K562 (cell line): ENCODE measurements around the gene IMPA2. TPM values are rescaled to one million over a fixed set of nuclear protein-coding genes. Genes with fewer than 3 reads are reported as not detected.

Experiments used
- ATAC-seq: fragments of 200-7000 bp; cut with Tn5 transposase; 3 replicates; pipeline ENCODE4 v1.9.1; 2020; ENCODE audit warnings: moderate library complexity
- BruUV-seq: library from RNA; stranded (reverse); fragments of 400-500 nt; replicated peaks from 2 replicates; lab custom pipeline; 2021; lab: Mats Ljungman, UMichigan
- CTCF ChIA-PET: fragments of 300-600 bp; formaldehyde crosslinking; extraction: SDS; loops from one replicate; lab custom pipeline; 2021; ENCODE audit warnings: low intra/inter-chr PET ratio; lab: Yijun Ruan, JAX
- POLR2A ChIA-PET: fragments of 300-600, 350-650 bp; sonication (Branson Sonifier 250); formaldehyde crosslinking; extraction: SDS; loops from one replicate; lab custom pipeline; 2021; ENCODE audit warnings: antibody characterized with exemption, inconsistent platforms; lab: Yijun Ruan, JAX
- DNase-seq, 4 experiments: peaks; one replicate each; pipeline versions ENCODE4 v3.0.0 to v3.0.0-alpha.2; 2011 to 2018; ENCODE audit warnings: low spot score in 3 of 4, mixed read lengths in 3 of 4; ENCODE audit errors: extremely low read depth in 1 of 4
- FAIRE-seq: peaks from 2 replicates; lab custom pipeline; 2011; peaks lifted over from hg19 to GRCh38; lab: Jason Lieb, UNC
- H2AFZ ChIP-seq: 2 replicates; pipeline ENCODE4 v1.6.0; 2011; ENCODE audit warnings: low read depth, low read length, control low read depth, inconsistent platforms
- H3K27ac ChIP-seq: fragments of 200-600 bp; 3 replicates; pipeline ENCODE4 v1.8.0; 2011; ENCODE audit warnings: low read depth, mild to moderate bottlenecking, control low read depth, inconsistent platforms, low read length, moderate library complexity, mixed read lengths; ENCODE audit errors: extremely low read depth
- H3K27me3 ChIP-seq, 2 experiments: fragments of 300-600 bp in 1 of 2; 2 replicates in 1 of 2; 3 replicates in 1 of 2; pipeline versions ENCODE4 v1.6.0 to v1.8.0; 2011; ENCODE audit warnings: inconsistent platforms in 2 of 2, low read length in 2 of 2, mild to moderate bottlenecking in 1 of 2, mixed read lengths in 1 of 2, moderate library complexity in 1 of 2; ENCODE audit not compliant: control insufficient read depth in 2 of 2, insufficient read depth in 2 of 2
- H3K36me3 ChIP-seq: fragments of 300-600 bp; 3 replicates; pipeline ENCODE4 v1.8.0; 2011; ENCODE audit warnings: mild to moderate bottlenecking, low read length, inconsistent platforms; ENCODE audit not compliant: control insufficient read depth, insufficient read depth
- H3K4me1 ChIP-seq, 2 experiments: fragments of 200-600 bp in 1 of 2; replicated peaks in 1 of 2; 2 replicates in 1 of 2; 3 replicates in 1 of 2; pipeline versions ENCODE4 v1.5.1 to v1.8.0; 2011; ENCODE audit warnings: inconsistent platforms in 2 of 2, low read length in 2 of 2, mild to moderate bottlenecking in 1 of 2, mixed read lengths in 1 of 2, moderate library complexity in 1 of 2; ENCODE audit not compliant: control insufficient read depth in 2 of 2, insufficient read depth in 2 of 2
- H3K4me2 ChIP-seq: 2 replicates; pipeline ENCODE4 v1.6.1; 2011; ENCODE audit warnings: low read length, control low read depth, inconsistent platforms, mixed read lengths; ENCODE audit not compliant: insufficient read depth
- H3K4me3 ChIP-seq: fragments of 200-600 bp; sonication (generic), shearing (Covaris generic); 2 replicates; pipeline ENCODE4 v1.5.1; 2016; ENCODE audit warnings: control low read depth, inconsistent platforms
- H3K79me2 ChIP-seq: fragments of 200-600 bp; 3 replicates; pipeline ENCODE4 v1.8.0; 2011; ENCODE audit warnings: low read length, inconsistent platforms; ENCODE audit not compliant: control insufficient read depth, insufficient read depth
- H3K9ac ChIP-seq, 2 experiments: 2 replicates each; pipeline versions ENCODE4 v1.6.0 to v1.6.1; 2011; ENCODE audit warnings: low read depth in 2 of 2, low read length in 2 of 2, control low read depth in 1 of 2, inconsistent platforms in 1 of 2, mild to moderate bottlenecking in 1 of 2, mixed read lengths in 1 of 2; ENCODE audit not compliant: insufficient read depth in 1 of 2
- H3K9me1 ChIP-seq: one replicate; pipeline ENCODE4 v1.6.0; 2011; ENCODE audit warnings: inconsistent platforms, mild to moderate bottlenecking, low read length, moderate library complexity; ENCODE audit not compliant: control insufficient read depth, insufficient read depth
- H3K9me3 ChIP-seq: replicated peaks from 2 replicates; pipeline ENCODE4 v1.5.1; 2011; ENCODE audit warnings: low read depth, low read length, inconsistent platforms; ENCODE audit not compliant: control insufficient read depth, insufficient read depth
- H4K20me1 ChIP-seq: replicated peaks from 2 replicates; pipeline ENCODE4 v1.6.1; 2011; ENCODE audit warnings: low read length, inconsistent platforms, mixed read lengths; ENCODE audit not compliant: control insufficient read depth, insufficient read depth
- ATF3 ChIP-seq, 2 experiments: fragments of 450-650 bp in 1 of 2; sonication (generic) in 1 of 2; formaldehyde crosslinking in 1 of 2; IDR thresholded peaks in 1 of 2; conservative IDR thresholded peaks in 1 of 2; 2 replicates each; pipeline versions ENCODE4 v1.6.1 to v1.8.1; 2016 to 2023; ENCODE audit warnings: mild to moderate bottlenecking in 2 of 2, moderate library complexity in 2 of 2, inconsistent platforms in 1 of 2, missing genetic modification reagents in 1 of 2
- ATF4 ChIP-seq: fragments of 450-650 bp; formaldehyde crosslinking; IDR thresholded peaks from 2 replicates; pipeline ENCODE4 v1.4.0; 2022; ENCODE audit warnings: mild to moderate bottlenecking, moderate library complexity
- L3MBTL2 ChIP-seq: fragments of 450-650 bp; IDR thresholded peaks from 2 replicates; pipeline ENCODE4 v1.6.1; 2016; ENCODE audit warnings: mild to moderate bottlenecking, moderate library complexity
- MGA ChIP-seq: fragments of 450-650 bp; IDR thresholded peaks from 2 replicates; pipeline ENCODE4 v1.6.1; 2016; ENCODE audit warnings: mild to moderate bottlenecking, moderate library complexity
- ZNF316 ChIP-seq: fragments of 450-650 bp; IDR thresholded peaks from 2 replicates; pipeline ENCODE4 v1.6.1; 2016
- WGBS: fragments of 100-300 bp; shearing (Covaris generic); methylation state at CpG from one replicate; pipeline ENCODE4 v1.1.6; 2016; ENCODE audit warnings: low coverage, mixed read lengths; ENCODE audit not compliant: insufficient coverage; ENCODE audit errors: missing lambda C conversion rate; 5-methylcytosine and 5-hydroxymethylcytosine counted together
- in situ Hi-C: fragments of 300-500 bp; cut with MboI; formaldehyde crosslinking; loops from 4 replicates; pipeline ENCODE4 v1.15.0; 2018; ENCODE audit warnings: inconsistent platforms, mixed read lengths
- intact Hi-C: fragments of 100-400 bp; cut with micrococcal nuclease; formaldehyde crosslinking; loops from 2 replicates; pipeline ENCODE4 v1.14.2; 2022
- polyA plus RNA-seq, 8 experiments: library from polyadenylated mRNA; depleted of rRNA in 4 of 8; stranded (reverse) in 5 of 8; unstranded in 3 of 8; fragments of >200 nt; fragmentation: Nextera tagmentation in 2 of 8; fragmentation: Illumina TruSeq in 1 of 8; extraction: Ambion mirVana in 2 of 8; extraction: Trizol in 1 of 8; gene quantifications; 2 replicates each; pipeline versions ENCODE4 v1.2.1 to v1.2.3, GENCODE V29; 2011 to 2014; ENCODE audit warnings: inconsistent platforms in 1 of 8, missing spikeins in 1 of 8
- total RNA-seq, 7 experiments: library from RNA; depleted of rRNA in 6 of 7; stranded (reverse); fragments of >200 nt in 6 of 7; fragmentation: Illumina TruSeq in 2 of 7; extraction: Trizol in 2 of 7; gene quantifications; 2 replicates each; pipeline versions ENCODE4 v1.2.1 to v1.2.3, GENCODE V29; 2011 to 2021; ENCODE audit warnings: low replicate concordance in 1 of 7

IMPA2 gene
- total and polyA plus RNA-seq, 9 of the 15 experiments (the other 6 are each of a cell fraction or from before 2014, with no cell fraction given) = 0.62 to 11.3 (median 5.7) TPM

- in situ Hi-C loops (no loop called here), intact Hi-C loops (no loop called here)
- Histone ChIP-seq H3K27me3 (peaks cover 0 to 11% of the 10 kb centered on the region in 2 experiments; a peak in 1 of 5 replicates), H3K4me3 (no peak overlapping the region), H2AFZ (no peak overlapping the region), H3K36me3 (no peaks in the 10 kb centered on the region), H3K9me1 (no peaks in the 10 kb centered on the region), H3K4me2 (no peak overlapping the region), H3K4me1 (no peaks in the 10 kb centered on the region), H3K9ac (no peak overlapping the region), H4K20me1 (peaks cover 5% of the 10 kb centered on the region; the same call in 1 of the 2 replicates), H3K27ac (no peak overlapping the region), H3K79me2 (no peaks in the 10 kb centered on the region), H3K9me3 (no peaks in the 10 kb centered on the region)
- no peak for FAIRE-seq
- BruUV-seq = no TSS peak
- no peak for DNase-seq
- ChIA-PET CTCF (no interaction called here), POLR2A (interaction anchor here (0.6 kb wide), 1 partner anchor 71 kb away, joined by 3 read pairs; no protein-coding TSS in a partner anchor)
- TF ChIP-seq MGA = 0 out of 2 replicates have a peak, but pooled peaks have one; percentile 17
- TF ChIP-seq ATF4 (CRISPR knock-in tag) = no peak
- TF ChIP-seq ATF3 (IDR thresholded peaks at IDR 0.05) = peak; percentile 39; the same call in 1 of the 2 replicates
- no peak for TF ChIP-seq ATF3 (CRISPR knock-in tag; conservative IDR thresholded peaks at IDR 0.05)
- peak; percentile 53 for TF ChIP-seq ZNF316
- TF ChIP-seq L3MBTL2 = peak; percentile 52
- WGBS = 48% methylated on average over 20 of the region's 20 CpGs
- peak; percentile 33 for ATAC-seq
Observed at GRCh38 chr18:12013186-12013916, 32.0 kb downstream of the IMPA2 start.
